Panc1 (cell line): Measurements from ENCODE around the gene IRF2. TPM values are rescaled to one million over a fixed set of nuclear protein-coding genes. Genes with fewer than 3 reads are reported as not detected.
A peak's percentile ranks its signal among the peaks of the same experiment; 100 is the strongest.

Experiments used
- ATAC-seq: fragments of 200-7000 bp; cut with Tn5 transposase; 2 replicates; pipeline ENCODE4 v1.9.1; 2020; ENCODE audit warnings: mild to moderate bottlenecking, moderate library complexity
- BruUV-seq: library from RNA; stranded (reverse); fragments of 400-500 nt; replicated peaks from 2 replicates; lab custom pipeline; 2021; lab: Mats Ljungman, UMichigan
- CTCF ChIA-PET: fragments of 300-600 bp; sonication (Branson Sonifier 250); formaldehyde crosslinking; loops from one replicate; lab custom pipeline; 2022; ENCODE audit warnings: antibody characterized with exemption; lab: Charles Lee
- POLR2A ChIA-PET: fragments of 300-600 bp; sonication (Branson Sonifier 250); formaldehyde crosslinking; loops from one replicate; lab custom pipeline; 2022; ENCODE audit warnings: antibody characterized with exemption; lab: Charles Lee
- DNase-seq: peaks from one replicate; pipeline ENCODE4 v3.0.0-alpha.2; 2010; ENCODE audit warnings: low read depth, low spot score
- H3K27ac ChIP-seq: 2 replicates; pipeline ENCODE4 v1.5.1; 2011; ENCODE audit warnings: mild to moderate bottlenecking, low read length, inconsistent platforms
- H3K27me3 ChIP-seq: fragments of 200-500 bp; sonication (Bioruptor generic); 2 replicates; pipeline ENCODE4 v1.6.0; 2014; ENCODE audit warnings: low read length, inconsistent platforms; ENCODE audit not compliant: control insufficient read depth, insufficient read depth
- H3K36me3 ChIP-seq: fragments of 200-500 bp; sonication (Bioruptor generic); 2 replicates; pipeline ENCODE4 v1.5.1; 2014; ENCODE audit warnings: inconsistent platforms, mild to moderate bottlenecking, low read length, moderate library complexity; ENCODE audit not compliant: control insufficient read depth, insufficient read depth
- H3K4me1 ChIP-seq: 2 replicates; pipeline ENCODE4 v1.5.1; 2011; ENCODE audit warnings: inconsistent platforms, mild to moderate bottlenecking, low read length, moderate library complexity; ENCODE audit not compliant: control insufficient read depth, insufficient read depth
- H3K4me3 ChIP-seq, 2 experiments: 2 replicates each; pipeline ENCODE4 v1.5.1; 2011 to 2012; ENCODE audit warnings: low read depth in 2 of 2, low read length in 2 of 2, mild to moderate bottlenecking in 2 of 2, inconsistent platforms in 1 of 2, moderate library complexity in 1 of 2
- H3K9me3 ChIP-seq: fragments of 200-500 bp; sonication (Bioruptor generic); 2 replicates; pipeline ENCODE4 v1.5.1; 2014; ENCODE audit warnings: low read depth, mild to moderate bottlenecking, inconsistent platforms, low read length, moderate library complexity; ENCODE audit not compliant: control insufficient read depth, insufficient read depth
- CTCF ChIP-seq: fragments of 450-650 bp; IDR thresholded peaks from 2 replicates; pipeline ENCODE4 v1.5.1; 2017; ENCODE audit warnings: mild to moderate bottlenecking
- POLR2AphosphoS5 ChIP-seq: IDR thresholded peaks from 2 replicates; pipeline ENCODE4 v1.6.1; 2012; ENCODE audit warnings: mild to moderate bottlenecking, low read depth, low read length, moderate library complexity
- REST ChIP-seq, 2 experiments: IDR thresholded peaks; 2 replicates each; pipeline ENCODE4 v1.6.1; 2011 to 2012; ENCODE audit warnings: low read depth in 2 of 2, control low read depth in 1 of 2, low read length in 1 of 2, mild to moderate bottlenecking in 1 of 2, moderate library complexity in 1 of 2; ENCODE audit not compliant: insufficient read depth in 1 of 2
- SIN3A ChIP-seq: IDR thresholded peaks from 2 replicates; pipeline ENCODE4 v1.6.1; 2012; ENCODE audit warnings: low read depth, mild to moderate bottlenecking, low read length, moderate library complexity, borderline replicate concordance; ENCODE audit not compliant: insufficient read depth
- TCF7L2 ChIP-seq: IDR thresholded peaks from 2 replicates; pipeline ENCODE4 v1.6.1; 2011; ENCODE audit warnings: mild to moderate bottlenecking, low read depth, low read length, inconsistent platforms
- in situ Hi-C: cut with HindIII; loops from 2 replicates; pipeline ENCODE4 v1.10.0; 2016; ENCODE audit warnings: low sequenced_read_pairs, low pct_unique_long_range_greater_than_20kb
- intact Hi-C: fragments of 100-400 bp; cut with micrococcal nuclease; formaldehyde crosslinking; loops from one replicate; pipeline ENCODE4 v1.10.0; 2022; ENCODE audit not compliant: unreplicated experiment
- total RNA-seq: library from RNA; stranded (reverse); gene quantifications from one replicate; pipeline ENCODE4 v1.2.1, GENCODE V29; 2021; ENCODE audit not compliant: unreplicated experiment

Gene IRF2
- total RNA-seq, 1 experiment from 2014 or later = 16.2 TPM

- intact Hi-C loops = loop anchor here (10.0 kb wide), 1 partner anchor 123 kb away; no protein-coding TSS in a partner anchor
- no peaks in the 10 kb centered on the region for H3K9me3 ChIP-seq
- BruUV-seq = no TSS peak
- no peak overlapping the region for H3K4me3 ChIP-seq
- TF ChIP-seq POLR2AphosphoS5 (no peak), SIN3A (no peak), REST (IDR thresholded peaks at IDR 0.05; ENCODE audit: insufficient read depth in 1 of 2, low read depth in 2 of 2, low read length in 1 of 2) (no peak), TCF7L2 (no peak), CTCF (no peak)
- H3K4me1 ChIP-seq = peaks cover 39% of the 10 kb centered on the region
- 0 out of 2 replicates have a peak overlapping the region, but pooled peaks have one; percentile 7 for H3K27ac ChIP-seq
- in situ Hi-C loops = no loop called here
- no peaks in the 10 kb centered on the region for H3K36me3 ChIP-seq
- ChIA-PET CTCF (interaction anchor here (0.7 kb wide), 1 partner anchor 26 kb away, joined by 6 read pairs; no protein-coding TSS in a partner anchor), POLR2A (no interaction called here)
- DNase-seq (no peak), ATAC-seq (no peak)
- no peaks in the 10 kb centered on the region for H3K27me3 ChIP-seq
Measured at GRCh38 chr4:184387351-184387750, 87.0 kb downstream of the IRF2 start.

- in situ Hi-C loops (no loop called here), intact Hi-C loops (loop anchor here (10.0 kb wide), 1 partner anchor 122 kb away; no protein-coding TSS in a partner anchor)
- POLR2A ChIA-PET = no interaction called here
- no peak overlapping the region for H3K4me3 ChIP-seq
- DNase-seq = no peak
- no peak for ATAC-seq
- peaks cover 39% of the 10 kb centered on the region for H3K4me1 ChIP-seq
- TF ChIP-seq POLR2AphosphoS5 (no peak), CTCF (no peak), REST (IDR thresholded peaks at IDR 0.05; ENCODE audit: insufficient read depth in 1 of 2, low read depth in 2 of 2, low read length in 1 of 2) (no peak), TCF7L2 (no peak), SIN3A (no peak)
- peak overlapping the region; percentile 79 for H3K27ac ChIP-seq
- H3K27me3 ChIP-seq = no peaks in the 10 kb centered on the region
- CTCF ChIA-PET = no interaction called here
- H3K36me3 ChIP-seq = no peaks in the 10 kb centered on the region
- no TSS peak for BruUV-seq
- no peaks in the 10 kb centered on the region for H3K9me3 ChIP-seq
Measured at GRCh38 chr4:184386271-184386781, 88.0 kb downstream of the IRF2 start.
